ENCODE measurements around the gene TSPAN3. TPM values are rescaled to one million over a fixed set of nuclear protein-coding genes. Genes with fewer than 3 reads are reported as not detected.

Gene TSPAN3
- total and polyA plus RNA-seq, 2 donors, result 108 to 127 TPM

GRCh38 chr15:77052556-77052955, 18.4 kb downstream of the TSPAN3 start:
- Histone ChIP-seq H3K36me3 (ENCODE audit: control insufficient read depth in 2 of 2, insufficient read depth in 2 of 2, low read length in 1 of 2) (peaks cover 20 to 30% of the 10 kb centered on the region in 2 donors), H3K4me3 (ENCODE audit: low read length in 2 of 2) (no peak overlapping the region), H3K27ac (ENCODE audit: low read depth in 1 of 2, low read length in 1 of 2) (no peak overlapping the region), H3K4me1 (ENCODE audit: control insufficient read depth in 2 of 2, insufficient read depth in 2 of 2, low read length in 2 of 2) (no peaks in the 10 kb centered on the region), H3K27me3 (ENCODE audit: control insufficient read depth in 2 of 2, insufficient read depth in 1 of 2, low read length in 1 of 2) (no peaks in the 10 kb centered on the region), H3K9me3 (ENCODE audit: control insufficient read depth in 2 of 2, insufficient read depth in 1 of 2, low read length in 1 of 2) (no peaks in the 10 kb centered on the region)
- DNase-seq (ENCODE audit: low read depth in 6 of 9, low spot score in 9 of 9), result no peak
- 94% methylated on average over 2 of the region's 2 CpGs for WGBS

DNA sequence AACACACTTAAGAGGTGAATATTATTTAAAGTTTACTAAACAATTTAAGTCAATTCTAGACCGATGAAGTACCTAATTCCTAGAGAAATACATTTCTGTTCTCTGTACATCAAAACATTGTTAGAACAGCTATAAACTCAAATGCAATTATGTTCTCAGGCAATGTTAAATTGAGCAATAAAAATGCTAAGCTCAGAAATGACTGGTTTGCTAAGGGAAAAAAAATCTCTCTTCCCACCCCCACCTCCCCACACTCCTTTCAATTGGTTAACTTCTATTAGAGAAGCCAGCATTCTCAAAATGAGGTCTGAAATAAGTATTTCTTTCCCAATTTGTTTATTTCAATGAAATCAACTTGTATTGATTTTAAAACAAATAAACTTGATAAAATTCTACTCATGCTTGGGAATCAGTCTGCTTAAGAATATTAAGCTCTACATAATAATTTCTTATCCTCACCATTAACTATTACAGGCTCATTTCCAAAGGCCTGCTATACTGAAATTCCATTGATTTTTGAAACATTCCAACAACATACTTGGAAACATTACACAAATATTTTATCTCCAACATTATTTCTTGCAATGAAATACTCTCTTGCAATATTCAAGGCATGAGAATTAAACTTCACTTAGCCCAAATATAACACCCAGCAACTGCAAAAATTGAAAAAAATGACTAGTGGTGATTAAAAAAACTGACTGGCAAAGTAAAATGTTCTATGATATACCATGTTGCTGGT, 22.6 kb downstream of the TSPAN3 start:
- peaks cover 35 to 52% of the 10 kb centered on the region in 2 donors for H3K36me3 ChIP-seq (ENCODE audit: control insufficient read depth in 2 of 2, insufficient read depth in 2 of 2, low read length in 1 of 2)
- H3K27me3 ChIP-seq (ENCODE audit: control insufficient read depth in 2 of 2, insufficient read depth in 1 of 2, low read length in 1 of 2), result no peaks in the 10 kb centered on the region
- no peak for DNase-seq (ENCODE audit: low read depth in 6 of 9, low spot score in 9 of 9)
- WGBS, result 98% methylated on average over 1 of the region's 1 CpG
- no peak overlapping the region for H3K4me3 ChIP-seq (ENCODE audit: low read length in 2 of 2)
- peaks cover 5 to 11% of the 10 kb centered on the region in 2 donors for H3K4me1 ChIP-seq (ENCODE audit: control insufficient read depth in 2 of 2, insufficient read depth in 2 of 2, low read length in 2 of 2)
- H3K27ac ChIP-seq (ENCODE audit: low read depth in 1 of 2, low read length in 1 of 2), result no peak overlapping the region
- no peaks in the 10 kb centered on the region for H3K9me3 ChIP-seq (ENCODE audit: control insufficient read depth in 2 of 2, insufficient read depth in 1 of 2, low read length in 1 of 2)

GRCh38 chr15:77046704-77047412, 24.1 kb downstream of the TSPAN3 start:
- peaks cover 5 to 11% of the 10 kb centered on the region in 2 donors for H3K4me1 ChIP-seq (ENCODE audit: control insufficient read depth in 2 of 2, insufficient read depth in 2 of 2, low read length in 2 of 2)
- no peaks in the 10 kb centered on the region for H3K9me3 ChIP-seq (ENCODE audit: control insufficient read depth in 2 of 2, insufficient read depth in 1 of 2, low read length in 1 of 2)
- no peak overlapping the region for H3K4me3 ChIP-seq (ENCODE audit: low read length in 2 of 2)
- H3K27ac ChIP-seq (ENCODE audit: low read depth in 1 of 2, low read length in 1 of 2), result peak overlapping the region in 1 of 2 donors; percentile 62
- peaks cover 26 to 59% of the 10 kb centered on the region in 2 donors for H3K36me3 ChIP-seq (ENCODE audit: control insufficient read depth in 2 of 2, insufficient read depth in 2 of 2, low read length in 1 of 2)
- 74% methylated on average over 7 of the region's 7 CpGs for WGBS
- no peaks in the 10 kb centered on the region for H3K27me3 ChIP-seq (ENCODE audit: control insufficient read depth in 2 of 2, insufficient read depth in 1 of 2, low read length in 1 of 2)
- peak in 3 of 9 donors; percentile 30 to 76 (median 53) for DNase-seq (ENCODE audit: low read depth in 6 of 9, low spot score in 9 of 9)

GRCh38 chr15:77045985-77046384, 24.9 kb downstream of the TSPAN3 start:
- DNase-seq (ENCODE audit: low read depth in 6 of 9, low spot score in 9 of 9), result no peak
- peak overlapping the region in 1 of 2 donors; percentile 62 for H3K27ac ChIP-seq (ENCODE audit: low read depth in 1 of 2, low read length in 1 of 2)
- H3K4me3 ChIP-seq (ENCODE audit: low read length in 2 of 2), result no peak overlapping the region
- peaks cover 5 to 11% of the 10 kb centered on the region in 2 donors for H3K4me1 ChIP-seq (ENCODE audit: control insufficient read depth in 2 of 2, insufficient read depth in 2 of 2, low read length in 2 of 2)
- H3K36me3 ChIP-seq (ENCODE audit: control insufficient read depth in 2 of 2, insufficient read depth in 2 of 2, low read length in 1 of 2), result peaks cover 18 to 58% of the 10 kb centered on the region in 2 donors
- no peaks in the 10 kb centered on the region for H3K9me3 ChIP-seq (ENCODE audit: control insufficient read depth in 2 of 2, insufficient read depth in 1 of 2, low read length in 1 of 2)
- WGBS, result 89% methylated on average over 1 of the region's 1 CpG
- H3K27me3 ChIP-seq (ENCODE audit: control insufficient read depth in 2 of 2, insufficient read depth in 1 of 2, low read length in 1 of 2), result no peaks in the 10 kb centered on the region

DNA sequence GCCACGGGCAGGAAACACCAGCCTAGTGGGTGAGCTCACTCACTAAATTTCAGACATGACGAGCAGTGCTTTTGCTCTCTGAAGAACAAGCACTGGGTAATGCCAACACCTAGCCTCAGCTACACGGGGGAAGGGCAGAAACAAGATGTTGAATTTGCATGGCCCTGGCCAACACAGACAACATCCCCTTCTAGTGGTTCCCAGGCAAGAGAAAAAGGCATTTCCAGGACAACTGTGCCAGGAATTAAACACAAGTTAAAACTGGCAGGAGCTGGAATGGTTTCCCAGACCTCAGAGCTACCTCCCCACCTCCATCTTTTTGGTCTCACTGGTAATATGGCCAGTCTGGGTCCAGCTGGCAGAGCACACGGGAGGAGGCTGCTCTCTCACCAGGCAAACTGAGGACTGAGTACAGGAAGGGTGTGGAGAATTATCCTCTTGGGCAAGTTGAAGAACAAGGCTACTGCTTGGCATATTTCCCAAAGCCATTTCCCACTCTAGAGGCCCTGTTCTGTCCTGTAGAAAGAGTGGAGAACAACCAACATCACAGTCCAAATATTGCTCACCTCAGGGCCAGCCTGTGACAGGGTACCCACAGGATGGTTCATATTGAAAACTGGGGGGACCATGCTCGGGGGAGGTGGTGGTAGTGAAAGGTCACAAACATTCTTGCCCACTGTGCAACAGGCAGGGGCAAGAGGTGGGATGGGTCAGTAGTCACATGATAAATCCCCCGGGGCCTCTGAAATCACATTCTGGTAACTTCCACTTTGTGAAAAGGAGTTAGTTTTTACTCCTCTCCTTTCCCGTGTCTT, 26.5 kb downstream of the TSPAN3 start:
- Histone ChIP-seq H3K27ac (ENCODE audit: low read depth in 1 of 2, low read length in 1 of 2) (no peak overlapping the region), H3K36me3 (ENCODE audit: control insufficient read depth in 2 of 2, insufficient read depth in 2 of 2, low read length in 1 of 2) (peaks cover 17 to 59% of the 10 kb centered on the region in 2 donors), H3K9me3 (ENCODE audit: control insufficient read depth in 2 of 2, insufficient read depth in 1 of 2, low read length in 1 of 2) (no peaks in the 10 kb centered on the region)

GRCh38 chr15:77042955-77043920, 27.7 kb downstream of the TSPAN3 start:
- Histone ChIP-seq H3K36me3 (ENCODE audit: control insufficient read depth in 2 of 2, insufficient read depth in 2 of 2, low read length in 1 of 2) (peaks cover 17 to 69% of the 10 kb centered on the region in 2 donors), H3K27me3 (ENCODE audit: control insufficient read depth in 2 of 2, insufficient read depth in 1 of 2, low read length in 1 of 2) (no peaks in the 10 kb centered on the region), H3K4me3 (ENCODE audit: low read length in 2 of 2) (no peak overlapping the region), H3K9me3 (ENCODE audit: control insufficient read depth in 2 of 2, insufficient read depth in 1 of 2, low read length in 1 of 2) (no peaks in the 10 kb centered on the region), H3K4me1 (ENCODE audit: control insufficient read depth in 2 of 2, insufficient read depth in 2 of 2, low read length in 2 of 2) (peaks cover 5 to 11% of the 10 kb centered on the region in 2 donors), H3K27ac (ENCODE audit: low read depth in 1 of 2, low read length in 1 of 2) (no peak overlapping the region)
- WGBS, result 95% methylated on average over 20 of the region's 20 CpGs
- DNase-seq (ENCODE audit: low read depth in 6 of 9, low spot score in 9 of 9), result no peak

More for the DNA sequence above, 26.5 kb downstream of the TSPAN3 start:
- no peak overlapping the region for H3K4me3 ChIP-seq (ENCODE audit: low read length in 2 of 2)
- no peak for DNase-seq (ENCODE audit: low read depth in 6 of 9, low spot score in 9 of 9)
- WGBS, result 94% methylated on average over 7 of the region's 7 CpGs
- no peaks in the 10 kb centered on the region for H3K27me3 ChIP-seq (ENCODE audit: control insufficient read depth in 2 of 2, insufficient read depth in 1 of 2, low read length in 1 of 2)
- H3K4me1 ChIP-seq (ENCODE audit: control insufficient read depth in 2 of 2, insufficient read depth in 2 of 2, low read length in 2 of 2), result peaks cover 5 to 11% of the 10 kb centered on the region in 2 donors

DNA sequence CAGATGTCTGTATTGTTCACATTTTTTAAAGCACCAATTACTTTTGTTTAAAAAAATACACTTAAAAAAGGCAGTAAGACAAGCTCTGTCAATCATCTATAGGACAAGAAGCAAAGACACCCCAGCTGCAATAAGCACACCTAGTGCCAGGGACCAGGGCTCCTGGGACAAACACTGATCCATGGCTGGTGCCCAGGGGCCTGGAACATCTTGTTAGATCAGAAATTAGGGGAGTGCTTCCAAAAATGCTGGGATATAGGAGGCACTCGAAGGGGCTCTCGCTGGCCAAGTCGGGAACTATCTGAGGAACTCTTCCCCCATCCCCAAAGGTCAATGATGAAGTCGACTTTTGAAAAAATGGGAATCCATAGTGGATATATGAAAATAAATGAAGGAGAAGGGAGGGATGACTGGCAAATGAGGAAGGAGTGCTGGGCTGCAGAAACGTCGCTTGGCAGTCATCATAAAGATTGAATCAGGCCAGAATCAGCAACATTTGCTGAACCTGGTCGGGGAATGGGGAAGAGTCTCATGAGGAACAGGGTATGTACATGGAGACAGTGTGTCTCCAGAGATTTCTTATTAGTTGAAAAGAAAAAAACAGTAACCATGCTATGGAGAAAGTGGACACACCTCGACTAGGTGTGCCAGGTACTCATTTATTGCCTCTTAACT, 28.5 kb downstream of the TSPAN3 start:
- no peaks in the 10 kb centered on the region for H3K27me3 ChIP-seq (ENCODE audit: control insufficient read depth in 2 of 2, insufficient read depth in 1 of 2, low read length in 1 of 2)
- no peak overlapping the region for H3K27ac ChIP-seq (ENCODE audit: low read depth in 1 of 2, low read length in 1 of 2)
- H3K4me1 ChIP-seq (ENCODE audit: control insufficient read depth in 2 of 2, insufficient read depth in 2 of 2, low read length in 2 of 2), result peaks cover 5 to 11% of the 10 kb centered on the region in 2 donors
- H3K4me3 ChIP-seq (ENCODE audit: low read length in 2 of 2), result no peak overlapping the region
- peaks cover 21 to 66% of the 10 kb centered on the region in 2 donors for H3K36me3 ChIP-seq (ENCODE audit: control insufficient read depth in 2 of 2, insufficient read depth in 2 of 2, low read length in 1 of 2)
- no peak for DNase-seq (ENCODE audit: low read depth in 6 of 9, low spot score in 9 of 9)
- peaks cover 0 to 7% of the 10 kb centered on the region in 2 donors for H3K9me3 ChIP-seq (ENCODE audit: control insufficient read depth in 2 of 2, insufficient read depth in 1 of 2, low read length in 1 of 2)
- WGBS, result 97% methylated on average over 8 of the region's 8 CpGs

DNA sequence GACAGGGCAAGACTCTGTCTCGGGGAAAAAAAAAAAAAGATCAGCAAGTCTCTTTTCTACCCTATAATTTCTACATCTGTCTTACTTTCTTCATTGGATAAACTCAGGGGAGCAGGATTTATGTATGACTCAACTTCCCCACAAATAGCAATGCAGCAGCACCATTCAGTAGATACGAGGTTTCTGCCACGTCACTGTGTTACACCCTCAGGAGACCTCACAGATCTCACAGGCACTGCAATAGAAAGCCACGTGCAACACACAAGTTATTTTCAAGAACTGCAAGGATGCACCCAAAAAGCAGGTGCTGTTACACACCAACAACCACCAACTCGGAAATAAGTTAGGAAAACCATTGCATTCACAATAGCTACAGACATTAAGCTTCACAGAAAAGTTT, 30.2 kb downstream of the TSPAN3 start:
- 96% methylated on average over 5 of the region's 5 CpGs for WGBS
- peaks cover 0 to 14% of the 10 kb centered on the region in 2 donors for H3K9me3 ChIP-seq (ENCODE audit: control insufficient read depth in 2 of 2, insufficient read depth in 1 of 2, low read length in 1 of 2)
- no peak for DNase-seq (ENCODE audit: low read depth in 6 of 9, low spot score in 9 of 9)
- no peaks in the 10 kb centered on the region for H3K27me3 ChIP-seq (ENCODE audit: control insufficient read depth in 2 of 2, insufficient read depth in 1 of 2, low read length in 1 of 2)
- no peaks in the 10 kb centered on the region for H3K4me1 ChIP-seq (ENCODE audit: control insufficient read depth in 2 of 2, insufficient read depth in 2 of 2, low read length in 2 of 2)
- H3K36me3 ChIP-seq (ENCODE audit: control insufficient read depth in 2 of 2, insufficient read depth in 2 of 2, low read length in 1 of 2), result peaks cover 33 to 69% of the 10 kb centered on the region in 2 donors
- no peak overlapping the region for H3K4me3 ChIP-seq (ENCODE audit: low read length in 2 of 2)
- no peak overlapping the region for H3K27ac ChIP-seq (ENCODE audit: low read depth in 1 of 2, low read length in 1 of 2)
